T-helper 2 cell treated with Interferon-gamma antibody and Interleukin-4, amounts not matched to agents 5 μg/mL and 100 μg/mL, for 36 hours (primary cell): ENCODE measurements around the gene PAFAH2.

ENCODE experiments used
- DNase-seq: peaks from one replicate; pipeline ENCODE4 v3.0.0; 2021; ENCODE audit warnings: low spot score
- H3K27ac Mint-ChIP-seq: one replicate; pipeline ENCODE4 v1.8.0; 2021; ENCODE audit warnings: mild to moderate bottlenecking, mixed read lengths
- H3K27me3 Mint-ChIP-seq: one replicate; pipeline ENCODE4 v1.8.0; 2021; ENCODE audit warnings: low read depth, mixed read lengths
- H3K36me3 Mint-ChIP-seq: one replicate; pipeline ENCODE4 v1.8.0; 2021; ENCODE audit warnings: low read depth, mixed read lengths
- H3K4me1 Mint-ChIP-seq: one replicate; pipeline ENCODE4 v1.8.0; 2021; ENCODE audit warnings: low read depth, mixed read lengths
- H3K4me3 Mint-ChIP-seq: one replicate; pipeline ENCODE4 v1.8.0; 2022; ENCODE audit warnings: mild to moderate bottlenecking, moderate library complexity, mixed read lengths
- H3K9me3 Mint-ChIP-seq: one replicate; pipeline ENCODE4 v1.8.0; 2021; ENCODE audit warnings: mixed read lengths

PAFAH2 gene

GRCh38 chr1:26023826-26024225, 26.0 kb upstream of the PAFAH2 start:
- DNase-seq = no peak
- Mint-ChIP-seq H3K27ac (no peak overlapping the region), H3K9me3 (no peaks in the 10 kb centered on the region), H3K36me3 (no peaks in the 10 kb centered on the region), H3K4me3 (no peak overlapping the region), H3K4me1 (peaks cover 7% of the 10 kb centered on the region), H3K27me3 (peaks cover 4% of the 10 kb centered on the region)

- DNase-seq = no peak
- no peak overlapping the region for H3K4me3 Mint-ChIP-seq
- no peaks in the 10 kb centered on the region for H3K36me3 Mint-ChIP-seq
- H3K9me3 Mint-ChIP-seq = no peaks in the 10 kb centered on the region
- peaks cover 7% of the 10 kb centered on the region for H3K4me1 Mint-ChIP-seq
- no peak overlapping the region for H3K27ac Mint-ChIP-seq
- H3K27me3 Mint-ChIP-seq = peaks cover 6% of the 10 kb centered on the region
Observed at GRCh38 chr1:26023009-26023408, 25.1 kb upstream of the PAFAH2 start.

- H3K27me3 Mint-ChIP-seq = peaks cover 6% of the 10 kb centered on the region
- no peaks in the 10 kb centered on the region for H3K9me3 Mint-ChIP-seq
- no peak overlapping the region for H3K4me3 Mint-ChIP-seq
- H3K36me3 Mint-ChIP-seq = no peaks in the 10 kb centered on the region
- H3K27ac Mint-ChIP-seq = no peak overlapping the region
- H3K4me1 Mint-ChIP-seq = peaks cover 7% of the 10 kb centered on the region
- no peak for DNase-seq
Observed at GRCh38 chr1:26022404-26022779, 24.5 kb upstream of the PAFAH2 start.

GRCh38 chr1:26021647-26022403, 24.0 kb upstream of the PAFAH2 start, which contains the start of gene EXTL1:
EXTL1 (plus strand) TSS chr1:26021775; CDS start chr1:26022647, 872 bp downstream.
- peaks cover 6% of the 10 kb centered on the region for H3K27me3 Mint-ChIP-seq
- H3K27ac Mint-ChIP-seq = no peak within 1 kb of the TSS
- no peak for DNase-seq
- H3K36me3 Mint-ChIP-seq = no peaks in the 10 kb centered on the region
- H3K4me3 Mint-ChIP-seq = no peak within 1 kb of the TSS
- no peaks in the 10 kb centered on the region for H3K9me3 Mint-ChIP-seq
- peaks cover 7% of the 10 kb centered on the region for H3K4me1 Mint-ChIP-seq

GRCh38 chr1:26020941-26021646, 23.2 kb upstream of the PAFAH2 start:
- peaks cover 7% of the 10 kb centered on the region for H3K4me1 Mint-ChIP-seq
- H3K36me3 Mint-ChIP-seq = no peaks in the 10 kb centered on the region
- no peaks in the 10 kb centered on the region for H3K9me3 Mint-ChIP-seq
- no peak for DNase-seq
- no peak overlapping the region for H3K27ac Mint-ChIP-seq
- no peak overlapping the region for H3K4me3 Mint-ChIP-seq
- H3K27me3 Mint-ChIP-seq = peaks cover 6% of the 10 kb centered on the region

GRCh38 chr1:26020330-26020768, 22.5 kb upstream of the PAFAH2 start:
- no peaks in the 10 kb centered on the region for H3K9me3 Mint-ChIP-seq
- H3K27ac Mint-ChIP-seq = no peak overlapping the region
- DNase-seq = no peak
- no peak overlapping the region for H3K4me3 Mint-ChIP-seq
- peaks cover 6% of the 10 kb centered on the region for H3K27me3 Mint-ChIP-seq
- no peaks in the 10 kb centered on the region for H3K36me3 Mint-ChIP-seq
- peaks cover 7% of the 10 kb centered on the region for H3K4me1 Mint-ChIP-seq

- Mint-ChIP-seq H3K9me3 (no peaks in the 10 kb centered on the region), H3K27ac (no peak overlapping the region), H3K4me1 (peaks cover 7% of the 10 kb centered on the region), H3K36me3 (no peaks in the 10 kb centered on the region), H3K27me3 (peaks cover 6% of the 10 kb centered on the region), H3K4me3 (no peak overlapping the region)
- DNase-seq = no peak
Observed at GRCh38 chr1:26019641-26020315, 21.9 kb upstream of the PAFAH2 start.

- no peaks in the 10 kb centered on the region for H3K9me3 Mint-ChIP-seq
- H3K27me3 Mint-ChIP-seq = peaks cover 6% of the 10 kb centered on the region
- no peak overlapping the region for H3K4me3 Mint-ChIP-seq
- no peak for DNase-seq
- H3K36me3 Mint-ChIP-seq = no peaks in the 10 kb centered on the region
- H3K27ac Mint-ChIP-seq = no peak overlapping the region
- peaks cover 7% of the 10 kb centered on the region for H3K4me1 Mint-ChIP-seq
Observed at GRCh38 chr1:26017606-26018005, 19.7 kb upstream of the PAFAH2 start.

GRCh38 chr1:26016953-26017545, 19.2 kb upstream of the PAFAH2 start:
- Mint-ChIP-seq H3K9me3 (no peaks in the 10 kb centered on the region), H3K36me3 (no peaks in the 10 kb centered on the region), H3K27ac (no peak overlapping the region), H3K27me3 (peaks cover 6% of the 10 kb centered on the region), H3K4me1 (peaks cover 7% of the 10 kb centered on the region), H3K4me3 (no peak overlapping the region)
- no peak for DNase-seq

GRCh38 chr1:26016258-26016952, 18.5 kb upstream of the PAFAH2 start:
- DNase-seq = no peak
- H3K4me1 Mint-ChIP-seq = peaks cover 7% of the 10 kb centered on the region
- H3K27ac Mint-ChIP-seq = no peak overlapping the region
- H3K4me3 Mint-ChIP-seq = no peak overlapping the region
- H3K9me3 Mint-ChIP-seq = no peaks in the 10 kb centered on the region
- peaks cover 6% of the 10 kb centered on the region for H3K27me3 Mint-ChIP-seq
- H3K36me3 Mint-ChIP-seq = no peaks in the 10 kb centered on the region

GRCh38 chr1:26015358-26015757, 17.5 kb upstream of the PAFAH2 start:
- H3K36me3 Mint-ChIP-seq = no peaks in the 10 kb centered on the region
- peaks cover 3% of the 10 kb centered on the region for H3K27me3 Mint-ChIP-seq
- no peak overlapping the region for H3K27ac Mint-ChIP-seq
- H3K9me3 Mint-ChIP-seq = no peaks in the 10 kb centered on the region
- peaks cover 7% of the 10 kb centered on the region for H3K4me1 Mint-ChIP-seq
- DNase-seq = no peak
- no peak overlapping the region for H3K4me3 Mint-ChIP-seq

GRCh38 chr1:26014179-26014578, 16.3 kb upstream of the PAFAH2 start:
- Mint-ChIP-seq H3K4me1 (peaks cover 1% of the 10 kb centered on the region), H3K9me3 (no peaks in the 10 kb centered on the region), H3K4me3 (no peak overlapping the region), H3K36me3 (no peaks in the 10 kb centered on the region), H3K27ac (no peak overlapping the region), H3K27me3 (peaks cover 3% of the 10 kb centered on the region)
- no peak for DNase-seq

GRCh38 chr1:26012864-26013263, 15.0 kb upstream of the PAFAH2 start:
- no peaks in the 10 kb centered on the region for H3K36me3 Mint-ChIP-seq
- DNase-seq = no peak
- no peak overlapping the region for H3K4me3 Mint-ChIP-seq
- H3K27ac Mint-ChIP-seq = no peak overlapping the region
- no peaks in the 10 kb centered on the region for H3K9me3 Mint-ChIP-seq
- H3K4me1 Mint-ChIP-seq = peaks cover 1% of the 10 kb centered on the region
- no peaks in the 10 kb centered on the region for H3K27me3 Mint-ChIP-seq
